ENCODE results near the gene ARHGEF16.

ARHGEF16 gene

DNA sequence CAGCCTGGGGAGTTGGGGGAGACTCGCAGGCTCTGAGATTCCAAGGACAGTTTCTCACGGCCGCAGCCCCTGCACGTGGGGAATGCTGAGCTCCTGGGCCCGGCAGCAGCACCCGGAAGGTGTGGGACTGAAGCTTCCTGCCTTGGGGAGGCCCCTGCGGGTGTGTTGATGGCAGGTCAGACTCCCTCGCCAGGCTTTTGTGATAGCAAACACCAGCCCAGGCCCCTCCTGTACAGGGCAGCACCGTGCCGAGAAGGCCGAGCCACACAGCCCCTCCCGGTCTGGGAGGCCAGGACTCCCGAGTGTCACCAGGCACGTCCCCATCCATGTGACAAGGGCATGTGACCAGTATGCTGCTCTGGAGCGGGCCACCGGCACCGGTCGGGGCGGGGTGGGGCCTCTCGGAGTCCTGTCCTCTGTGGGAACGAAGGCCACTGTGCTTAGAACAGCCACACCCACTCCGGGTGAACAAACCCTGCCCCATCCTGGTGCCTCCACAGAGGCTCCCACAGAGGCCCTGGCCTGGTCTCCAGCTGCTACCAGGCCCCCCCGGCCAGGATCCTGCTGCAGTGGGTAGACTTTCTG, 31.1 kb upstream of the ARHGEF16 start:
- no peak for DNase-seq

DNA sequence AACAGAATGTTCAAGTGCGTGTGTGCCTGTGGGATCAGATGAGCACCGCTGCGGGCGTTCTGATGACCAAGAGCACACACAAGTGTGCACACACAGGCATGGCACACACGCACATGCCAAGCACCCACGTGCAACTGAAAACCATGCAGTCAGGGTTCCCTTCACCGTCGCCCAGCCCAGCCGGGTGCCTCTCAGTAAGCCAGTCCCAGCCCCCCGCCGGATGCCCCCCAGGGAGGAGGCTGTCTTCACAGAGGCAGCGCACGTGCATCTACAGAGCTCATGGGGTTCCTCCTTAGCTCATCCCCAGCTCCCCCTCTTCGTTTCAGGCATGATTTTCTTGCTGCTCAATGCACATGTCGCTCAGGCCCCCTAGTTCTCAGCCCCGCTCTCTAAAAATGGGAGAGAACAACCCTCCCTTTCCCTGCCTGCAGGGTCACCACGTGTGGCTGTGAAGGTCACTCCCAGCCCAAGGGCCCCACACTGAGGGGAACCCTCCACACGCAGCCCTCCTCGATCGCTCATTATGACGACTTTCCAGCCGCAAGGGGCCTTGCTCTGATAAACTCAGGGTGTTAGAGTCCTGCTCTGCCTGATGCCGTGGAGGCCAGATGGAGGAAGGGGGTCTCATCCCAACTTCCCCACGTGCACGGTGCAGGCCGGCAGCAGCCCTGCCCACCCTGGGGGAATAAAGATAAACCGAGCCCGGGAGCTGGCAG, 30.4 kb upstream of the ARHGEF16 start:
- no peak for DNase-seq

DNA sequence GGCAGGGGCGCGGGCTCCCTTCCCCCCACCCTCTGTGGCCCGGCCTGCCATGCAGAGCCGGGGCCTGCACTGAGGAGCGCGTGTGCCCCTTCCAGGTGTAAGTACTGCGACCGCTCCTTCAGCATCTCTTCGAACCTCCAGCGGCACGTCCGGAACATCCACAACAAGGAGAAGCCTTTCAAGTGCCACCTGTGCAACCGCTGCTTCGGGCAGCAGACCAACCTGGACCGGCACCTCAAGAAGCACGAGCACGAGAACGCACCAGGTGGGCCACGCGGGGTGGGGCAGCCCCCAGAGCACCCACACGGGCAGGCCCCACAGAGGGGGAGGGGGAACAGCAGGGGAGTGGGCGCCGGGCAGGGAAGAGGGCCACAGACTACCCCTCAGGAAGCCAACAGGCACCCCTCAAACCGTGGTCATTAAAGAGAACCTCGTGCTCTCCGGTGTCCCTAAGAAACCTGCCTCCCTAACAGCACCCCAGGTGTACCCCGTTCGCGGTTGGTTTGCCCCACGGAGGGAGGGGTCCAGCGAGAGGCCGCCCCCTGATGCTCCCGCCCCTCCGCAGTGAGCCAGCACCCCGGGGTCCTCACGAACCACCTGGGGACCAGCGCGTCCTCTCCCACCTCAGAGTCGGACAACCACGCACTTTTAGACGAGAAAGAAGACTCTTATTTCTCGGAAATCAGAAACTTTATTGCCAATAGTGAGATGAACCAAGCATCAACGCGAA, 28.8 kb upstream of the ARHGEF16 start:
- no peak for DNase-seq

DNA sequence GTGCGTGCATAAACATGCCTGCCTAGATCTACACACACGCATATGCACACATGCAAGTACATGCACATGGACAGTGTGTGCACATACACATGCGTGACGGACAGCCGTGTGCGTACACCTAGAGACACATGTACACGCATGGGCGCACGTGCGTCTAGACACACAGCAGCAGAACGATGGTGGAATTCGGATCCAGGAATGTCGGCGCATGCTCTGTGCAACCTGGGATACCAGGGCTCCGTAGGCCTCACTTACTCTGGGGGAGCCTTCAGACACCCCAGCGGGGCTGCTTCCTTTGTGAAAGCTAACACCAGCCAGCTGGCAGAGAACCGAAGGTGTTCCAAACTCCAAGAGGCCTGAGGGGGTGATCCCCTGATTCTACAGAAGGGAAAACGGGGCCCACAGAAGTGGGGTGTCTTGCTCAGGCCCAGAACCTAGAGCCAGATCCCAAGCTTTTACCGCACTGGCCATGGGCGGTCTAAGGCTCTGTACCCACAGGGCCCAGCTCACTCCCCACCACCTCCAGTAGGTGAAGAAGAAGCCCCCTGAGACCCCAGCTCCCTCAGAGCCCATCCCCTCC, 27.4 kb upstream of the ARHGEF16 start:
- DNase-seq: no peak

DNA sequence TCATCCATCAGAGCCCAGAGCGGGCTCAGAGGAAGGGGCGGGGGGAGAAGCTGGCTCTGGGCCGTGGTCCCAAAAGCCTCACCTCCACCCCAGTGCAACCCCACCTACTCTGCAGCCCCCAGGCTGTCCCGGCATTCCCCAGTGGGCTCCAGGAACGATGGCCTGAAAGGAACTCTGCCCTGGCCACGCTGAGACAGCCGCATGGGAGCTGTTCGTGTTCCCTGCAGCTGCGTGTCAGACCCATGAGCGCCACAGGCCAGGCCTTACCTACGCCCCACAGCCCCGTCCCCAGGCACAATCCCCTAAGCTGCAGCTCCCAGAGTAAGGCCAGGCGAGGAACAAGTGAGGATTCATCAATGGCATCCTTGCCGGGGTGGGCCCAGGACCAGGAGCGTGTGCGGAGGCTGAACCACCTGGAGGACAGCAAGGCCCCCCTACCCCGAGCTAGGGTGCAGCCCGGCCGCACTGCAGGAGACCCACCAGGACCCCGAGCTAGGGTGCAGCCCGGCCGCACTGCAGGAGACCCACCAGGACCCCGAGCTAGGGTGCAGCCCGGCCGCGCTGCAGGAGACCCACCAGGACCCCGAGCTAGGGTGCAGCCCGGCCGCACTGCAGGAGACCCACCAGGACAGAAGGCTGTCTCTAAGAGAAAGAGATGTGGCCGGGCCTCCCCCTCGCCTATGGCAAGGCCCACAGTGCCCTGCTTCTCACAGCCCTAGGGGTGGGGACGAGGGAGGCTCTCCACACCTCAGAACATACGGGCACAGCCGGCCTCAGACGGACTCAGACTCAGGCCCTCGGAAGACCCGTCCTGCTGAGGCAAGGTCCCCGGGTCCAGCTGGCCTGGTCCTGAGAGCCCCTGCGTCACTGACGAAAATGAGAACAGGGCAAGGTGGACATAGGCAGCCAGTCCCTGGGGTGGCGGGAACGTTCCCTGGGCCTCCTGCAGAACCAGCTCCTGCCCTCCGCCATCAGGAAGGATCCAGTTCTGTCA, 26.5 kb upstream of the ARHGEF16 start:
- no peak for DNase-seq

DNA sequence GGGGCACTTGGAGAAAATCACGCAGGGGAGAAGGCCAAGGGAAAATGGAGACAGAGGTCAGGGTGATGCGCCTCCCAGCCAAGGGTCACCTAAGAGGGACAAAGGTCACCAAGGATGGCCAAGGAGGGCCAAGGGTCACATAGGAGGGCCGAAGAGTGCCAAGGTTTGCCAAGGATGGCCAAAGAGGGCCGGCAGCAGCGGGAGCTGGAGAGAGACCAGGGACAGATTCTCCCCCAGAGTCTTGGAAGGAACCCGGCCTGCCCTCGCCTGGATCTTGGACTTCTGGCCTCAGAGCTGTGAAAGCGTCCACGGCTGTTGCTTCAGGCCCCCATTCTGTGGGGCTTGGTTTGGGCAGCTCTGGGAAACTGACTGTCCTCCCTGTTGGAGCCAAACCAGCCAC, 25.6 kb upstream of the ARHGEF16 start:
- no peak for DNase-seq

DNA sequence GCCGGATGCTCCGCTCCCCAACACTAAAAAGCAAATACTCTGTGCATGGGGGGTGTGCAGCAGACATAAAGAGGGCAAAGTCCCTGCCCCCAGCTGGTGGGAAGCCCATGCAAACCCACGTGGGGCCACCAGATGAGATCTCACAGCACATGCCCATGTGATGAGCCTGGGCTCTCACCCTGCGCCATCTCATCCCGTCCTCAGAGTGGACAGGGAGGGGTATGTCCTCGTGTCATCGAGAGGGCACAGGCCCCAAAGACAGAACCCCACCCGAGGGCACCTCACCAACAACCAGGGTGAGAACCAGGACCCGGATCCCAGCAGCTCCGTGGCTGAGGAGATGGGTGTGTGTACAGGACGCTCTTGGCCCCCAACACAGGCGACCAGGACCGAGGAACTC, 25.1 kb upstream of the ARHGEF16 start:
- no peak for DNase-seq

DNA sequence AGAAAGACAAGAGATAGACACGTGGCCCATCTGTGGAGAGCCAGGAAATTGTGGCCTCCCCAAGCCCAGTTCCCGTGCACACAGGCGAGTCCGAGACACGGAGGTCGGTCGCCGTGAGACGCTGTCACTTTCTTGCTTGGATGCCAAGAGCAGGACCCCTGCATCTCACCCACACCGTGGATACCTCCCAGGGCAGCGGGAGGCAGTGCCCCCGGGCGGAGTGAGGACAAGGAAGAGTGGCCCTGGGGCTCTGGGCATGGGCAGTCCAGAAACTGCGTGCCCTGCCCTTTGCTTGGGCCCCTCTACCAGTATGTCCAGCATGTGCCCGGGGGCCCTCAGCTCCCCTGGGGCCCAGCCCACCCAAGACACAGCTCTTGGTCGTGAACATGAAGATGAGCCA, 24.7 kb upstream of the ARHGEF16 start:
- no peak for DNase-seq

DNA sequence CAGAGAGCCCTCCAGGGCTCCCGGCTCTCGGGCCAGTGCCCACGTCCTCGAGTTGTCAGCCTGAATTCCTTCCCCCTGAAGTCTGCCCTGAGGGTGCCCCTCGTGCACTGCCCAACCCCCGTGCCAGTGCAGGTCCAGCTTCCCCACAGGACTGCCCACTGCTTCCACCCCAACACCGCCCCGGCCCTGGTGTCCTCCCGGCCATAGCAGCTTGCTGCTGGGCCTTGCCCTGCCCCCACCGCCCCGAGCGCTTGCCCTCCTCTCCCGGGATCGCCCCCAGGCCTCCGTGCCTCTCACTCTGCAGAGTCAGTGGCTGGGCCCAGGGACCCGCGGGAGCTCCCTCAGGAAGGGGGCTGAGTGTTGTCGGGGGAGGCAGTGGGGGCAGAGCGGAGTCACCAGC, 24.1 kb upstream of the ARHGEF16 start:
- no peak for DNase-seq

DNA sequence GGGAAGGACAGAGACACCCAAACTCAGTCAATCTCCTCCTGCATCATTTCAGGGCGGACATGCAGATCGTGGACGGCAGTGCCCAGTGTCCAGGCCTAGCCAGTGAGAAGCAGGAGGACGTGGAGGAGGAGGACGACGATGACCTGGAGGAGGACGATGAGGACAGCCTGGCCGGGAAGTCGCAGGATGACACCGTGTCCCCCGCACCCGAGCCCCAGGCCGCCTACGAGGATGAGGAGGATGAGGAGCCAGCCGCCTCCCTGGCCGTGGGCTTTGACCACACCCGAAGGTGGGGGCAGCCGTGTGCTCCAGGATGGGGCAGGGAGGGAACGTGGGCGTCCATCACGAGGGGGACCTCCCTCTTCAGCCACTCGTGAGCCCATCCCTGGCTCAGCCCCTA, 23.6 kb upstream of the ARHGEF16 start:
- DNase-seq: no peak

DNA sequence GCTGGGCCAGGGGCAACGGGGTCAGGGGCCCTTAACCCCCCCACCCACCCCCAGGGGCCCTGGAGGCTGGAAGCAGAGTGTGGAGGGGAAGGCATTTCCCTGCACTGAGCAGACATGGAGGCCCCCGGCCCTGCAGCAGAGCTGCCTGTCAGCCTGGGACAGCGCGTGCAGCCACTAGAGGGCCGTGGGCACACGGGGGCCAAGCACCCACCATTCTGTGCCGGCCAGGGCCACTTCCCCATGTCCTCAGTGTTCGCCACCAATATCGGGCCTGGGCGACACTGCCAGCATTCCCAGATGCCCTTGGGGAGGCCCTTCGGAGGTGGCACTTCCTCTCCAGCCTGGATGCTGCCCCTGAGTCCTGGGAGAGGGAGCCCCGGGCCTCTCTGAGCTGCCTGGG, 23.2 kb upstream of the ARHGEF16 start:
- no peak for DNase-seq

DNA sequence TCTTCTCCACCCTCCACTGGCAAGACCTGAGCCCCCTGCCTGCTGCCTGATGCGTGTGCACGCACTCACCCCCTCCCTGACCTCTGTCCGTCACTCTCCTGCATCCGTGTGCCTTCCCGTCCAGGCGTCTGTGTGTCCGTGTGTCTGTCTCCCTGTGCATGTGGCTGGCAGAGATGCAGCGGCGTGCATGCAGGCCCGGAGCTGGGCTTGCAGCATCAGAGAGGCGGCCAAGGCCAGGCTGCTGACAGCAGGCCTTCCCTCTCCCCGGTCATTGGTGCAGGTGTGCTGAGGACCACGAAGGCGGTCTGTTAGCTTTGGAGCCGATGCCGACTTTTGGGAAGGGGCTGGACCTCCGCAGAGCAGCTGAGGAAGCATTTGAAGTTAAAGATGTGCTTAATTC, 22.8 kb upstream of the ARHGEF16 start:
- no peak for DNase-seq

DNA sequence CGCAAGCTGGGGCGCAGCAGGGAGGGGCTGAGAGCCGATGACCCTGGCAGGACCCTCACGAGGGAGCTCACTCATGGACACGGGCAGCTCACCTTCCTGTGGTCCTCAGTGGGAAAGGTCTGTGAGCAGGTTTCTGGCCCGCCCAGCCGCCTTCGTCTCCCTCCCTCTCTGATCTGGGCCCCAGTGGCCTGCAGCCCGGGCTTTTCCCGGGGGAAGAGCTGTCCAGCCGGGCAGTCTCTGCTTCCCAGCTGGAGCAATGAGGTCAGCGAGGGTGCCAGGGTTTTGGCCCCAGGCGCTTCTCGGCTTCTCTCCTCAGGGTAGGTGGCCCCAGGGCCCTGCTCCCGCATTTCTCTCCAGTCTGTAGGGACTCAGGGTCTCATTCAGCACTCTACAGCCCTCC, 22.2 kb upstream of the ARHGEF16 start:
- no peak for DNase-seq

DNA sequence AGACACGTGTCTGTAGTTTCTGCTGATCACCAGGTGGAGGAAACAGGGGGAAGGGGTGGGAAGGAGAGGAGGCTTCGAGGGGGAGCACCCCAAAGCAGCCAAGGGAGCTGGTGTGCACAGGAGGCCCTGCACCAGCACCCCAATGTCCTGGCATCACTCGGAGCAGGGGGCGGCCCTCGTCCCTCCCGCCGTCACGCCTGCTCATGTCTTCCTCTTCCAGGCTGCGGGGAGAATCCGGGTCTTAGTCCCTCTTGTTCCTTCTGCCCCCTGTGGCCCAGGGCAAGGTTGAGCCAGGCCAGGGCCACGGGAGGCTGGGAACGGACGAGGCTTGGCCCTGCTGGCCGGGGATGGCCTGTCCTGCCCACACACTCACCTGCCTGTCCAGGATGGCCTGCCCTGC, 21.4 kb upstream of the ARHGEF16 start:
- DNase-seq: no peak

DNA sequence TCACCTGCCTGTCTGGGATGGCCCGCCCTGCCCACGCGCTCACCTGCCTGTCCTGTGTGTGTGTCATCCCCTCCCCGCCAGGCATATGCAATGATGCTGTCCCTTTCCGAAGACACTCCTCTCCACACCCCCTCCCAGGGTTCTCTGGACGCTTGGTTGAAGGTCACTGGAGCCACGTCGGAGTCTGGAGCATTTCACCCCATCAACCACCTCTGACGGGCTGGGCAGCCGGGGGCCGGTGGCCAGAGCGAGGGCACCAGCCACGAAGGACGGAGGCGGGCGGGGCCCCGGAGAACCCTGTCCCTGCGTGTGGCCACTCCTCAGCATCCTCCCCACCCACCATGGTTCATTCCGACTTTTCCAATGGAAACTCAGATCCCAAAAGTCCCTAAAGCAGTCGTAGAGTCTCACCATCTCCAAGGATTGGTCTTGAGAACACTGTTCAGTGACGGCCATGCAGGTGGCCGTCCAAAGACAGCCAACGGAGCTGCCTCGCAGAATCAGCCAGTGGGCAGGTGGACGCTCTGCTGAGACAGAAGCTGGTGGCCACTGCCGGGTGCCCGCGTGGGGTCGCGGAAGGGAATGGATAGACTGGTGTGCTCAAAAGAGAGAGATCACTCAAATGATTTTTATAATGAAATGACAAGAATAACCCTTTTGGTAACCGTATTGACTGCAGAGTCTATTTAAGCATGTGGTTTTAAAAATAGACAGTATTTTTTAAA, 20.7 kb upstream of the ARHGEF16 start:
- no peak for DNase-seq

DNA sequence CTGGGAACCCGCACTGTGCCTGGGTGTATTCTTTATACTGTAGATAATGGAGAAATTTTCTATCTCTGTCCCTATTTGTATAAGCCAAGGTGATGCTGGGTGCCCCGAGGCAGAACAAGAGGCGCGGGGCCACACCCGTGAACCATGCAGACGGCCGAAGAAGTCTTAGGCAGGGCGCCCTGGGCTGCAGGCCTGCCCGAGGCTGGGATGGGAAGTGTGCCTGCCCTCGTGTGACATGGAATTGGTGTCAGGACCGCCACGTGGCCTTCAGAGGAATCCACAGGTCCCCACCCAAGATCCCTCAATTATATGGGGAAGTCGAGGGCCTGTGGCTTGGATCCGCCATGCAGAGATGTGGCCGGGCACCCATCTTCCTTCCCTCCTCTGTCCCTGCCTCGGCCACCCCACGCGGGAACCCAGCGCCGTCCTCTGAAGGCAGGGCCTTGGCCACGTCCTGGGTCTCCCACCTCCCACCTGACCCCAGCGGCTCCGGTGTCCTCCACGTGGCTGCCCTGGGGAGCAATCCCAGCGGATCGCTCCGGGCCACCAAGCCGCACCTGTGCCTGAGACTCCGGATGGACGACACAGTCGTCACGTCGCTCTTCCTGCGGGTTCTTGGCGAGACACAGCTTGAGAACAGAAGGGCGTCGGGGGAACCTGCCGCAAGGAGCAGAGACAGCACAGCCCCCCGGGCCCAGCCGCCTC, 19.9 kb upstream of the ARHGEF16 start:
- DNase-seq: no peak

DNA sequence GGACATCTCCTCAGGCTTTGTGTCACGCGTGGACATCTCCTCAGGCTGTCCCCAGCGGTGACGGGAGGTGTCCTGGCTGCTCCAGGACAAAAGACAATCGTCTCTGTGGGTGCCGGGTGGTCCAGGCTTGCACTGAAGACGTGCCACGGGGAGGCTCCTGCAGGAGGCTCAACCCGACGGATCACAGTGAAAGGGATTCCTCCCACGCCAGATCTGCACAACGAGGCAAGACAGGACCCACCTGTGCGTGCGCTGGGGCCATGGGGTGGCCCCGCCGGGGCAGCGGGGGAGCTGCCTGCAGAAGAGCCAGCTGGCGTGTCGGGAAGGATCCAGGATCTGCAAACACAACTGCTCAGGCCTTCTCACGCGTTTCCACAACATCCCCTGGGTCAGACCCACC, 18.8 kb upstream of the ARHGEF16 start:
- DNase-seq: no peak

DNA sequence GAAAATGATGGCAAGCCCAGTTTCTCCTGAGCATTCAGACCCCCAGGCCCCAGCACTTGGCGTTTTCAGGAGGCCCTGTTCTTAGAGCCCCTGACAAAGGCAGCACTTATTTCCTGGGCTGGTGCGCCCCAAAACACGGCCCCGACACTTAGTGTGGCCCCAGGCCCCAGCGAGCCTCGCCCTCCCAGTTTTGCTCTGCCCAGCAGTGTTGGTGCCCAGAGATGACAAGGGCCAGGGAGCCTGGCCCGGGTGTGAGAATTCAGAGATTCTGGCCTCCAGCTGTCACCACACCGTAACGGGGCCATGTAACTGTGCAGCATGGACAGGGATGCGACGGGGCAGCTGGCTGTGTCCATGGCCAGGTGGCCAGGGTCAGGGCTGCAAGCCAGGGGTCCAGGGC, 18.0 kb upstream of the ARHGEF16 start:
- DNase-seq: no peak

DNA sequence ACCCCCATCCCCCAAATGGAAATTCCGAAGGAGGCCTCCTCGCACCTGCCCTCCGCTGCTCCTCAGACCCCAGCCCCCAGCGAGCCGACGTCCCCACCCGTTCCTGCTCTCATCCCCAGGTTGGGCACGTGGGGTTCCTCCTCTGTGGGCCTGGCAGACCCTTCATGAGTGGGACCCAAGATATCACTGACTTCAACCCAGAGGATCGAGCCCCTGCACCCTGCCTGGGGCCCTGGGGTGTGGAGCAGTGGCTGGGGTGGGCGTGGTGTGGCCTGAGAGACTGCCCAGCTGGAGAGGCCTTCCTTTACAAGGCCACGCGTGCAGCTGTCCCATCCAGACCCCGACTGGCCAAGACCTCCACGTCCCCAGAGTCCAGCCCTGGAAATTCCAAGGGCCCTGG, 17.6 kb upstream of the ARHGEF16 start:
- no peak for DNase-seq

DNA sequence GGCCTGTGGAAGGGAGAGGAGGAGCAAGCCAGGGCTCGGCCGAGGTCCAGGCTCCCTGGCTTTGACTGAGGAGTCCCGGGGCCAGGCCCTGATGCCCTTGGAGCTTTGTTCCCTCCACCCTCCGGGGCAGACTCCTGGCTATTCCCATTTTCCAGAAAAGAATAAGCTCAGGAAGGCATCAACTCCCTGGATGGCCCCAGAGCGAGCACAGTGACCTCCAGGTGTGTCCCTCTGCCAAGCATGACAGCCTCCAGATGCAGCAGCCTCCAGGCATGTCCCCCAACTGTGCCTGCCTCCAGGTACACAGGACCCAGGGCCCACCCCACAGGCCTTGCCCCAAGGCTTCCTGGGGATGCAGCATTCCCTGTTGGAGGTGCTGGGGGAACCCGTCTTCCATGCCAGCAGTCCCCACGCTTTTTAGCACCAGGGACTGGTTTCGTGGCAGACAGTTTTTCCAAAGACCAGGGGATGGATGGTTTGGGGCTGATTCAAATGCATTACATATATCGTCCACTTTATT, 15.7 kb upstream of the ARHGEF16 start:
- no peak for DNase-seq
